Hematopoietic multipotent progenitor cell treated with erythropoietin and hydrocortisone succinate and interleukin-3 and kit ligand, for 6 days (in vitro differentiated cells): ENCODE results near the gene SUPT3H.

Experiments used
- DNase-seq: peaks from one replicate; pipeline ENCODE4 v3.0.0-alpha.2; 2015

The SUPT3H gene

DNA sequence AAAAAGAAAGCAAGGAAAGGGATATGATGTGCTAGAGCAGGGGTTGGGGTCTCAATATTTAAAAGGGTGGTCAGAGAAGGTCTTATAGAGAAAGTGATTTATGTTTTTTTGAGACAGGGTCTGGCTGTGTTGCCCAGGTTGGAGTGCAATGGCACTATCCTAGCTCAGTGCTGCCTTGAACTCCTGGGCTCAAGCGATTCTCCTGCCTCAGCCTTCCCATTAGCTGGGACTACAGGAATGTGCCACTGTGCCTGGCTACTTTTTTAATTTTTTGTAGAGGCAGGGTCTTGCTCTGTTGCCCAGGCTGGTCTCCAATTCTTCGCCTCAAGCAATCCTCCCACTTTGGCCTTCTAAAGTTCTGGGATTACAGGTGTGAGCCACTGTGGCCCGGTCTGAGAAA lies 557.0 kb downstream of the SUPT3H start:
- DNase-seq: no peak

DNA sequence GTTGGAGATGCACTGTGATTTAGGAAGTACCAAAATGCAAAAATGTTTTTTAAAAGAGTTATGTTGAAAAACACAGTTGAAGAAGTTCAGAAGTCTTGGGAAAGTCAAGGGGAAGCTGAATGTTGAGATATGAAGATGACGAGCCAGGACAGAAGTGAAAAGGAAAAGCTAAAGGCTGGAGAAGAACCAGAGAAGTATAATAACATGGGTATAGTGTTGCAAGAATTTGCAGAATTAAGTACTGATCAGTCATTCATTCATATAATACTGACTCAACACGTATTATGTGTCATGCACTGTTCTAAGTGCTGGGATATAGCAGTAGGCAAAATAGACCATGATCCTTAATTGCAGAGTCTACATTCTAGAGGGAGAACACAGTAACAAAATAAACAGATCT lies 557.4 kb downstream of the SUPT3H start:
- no peak for DNase-seq

DNA sequence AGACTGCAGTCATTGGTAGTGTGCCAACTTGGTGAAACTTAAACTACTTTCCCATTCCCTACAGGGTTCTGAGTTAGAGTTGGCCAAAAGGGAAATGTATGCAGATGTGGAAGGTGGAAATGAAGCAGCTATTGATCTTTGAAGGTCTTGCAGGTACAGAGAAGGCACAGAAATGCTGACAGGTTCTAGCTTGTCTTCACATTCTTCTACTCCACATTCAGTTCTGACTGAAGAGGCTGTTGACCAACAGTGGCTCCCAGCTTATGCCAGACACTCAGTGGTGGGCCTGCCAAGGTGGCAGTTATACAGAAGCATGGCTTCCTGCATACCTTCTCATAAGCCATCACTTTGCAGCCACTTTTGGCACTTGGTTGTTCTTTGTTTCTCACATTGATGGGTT lies 566.3 kb downstream of the SUPT3H start:
- no peak for DNase-seq

DNA sequence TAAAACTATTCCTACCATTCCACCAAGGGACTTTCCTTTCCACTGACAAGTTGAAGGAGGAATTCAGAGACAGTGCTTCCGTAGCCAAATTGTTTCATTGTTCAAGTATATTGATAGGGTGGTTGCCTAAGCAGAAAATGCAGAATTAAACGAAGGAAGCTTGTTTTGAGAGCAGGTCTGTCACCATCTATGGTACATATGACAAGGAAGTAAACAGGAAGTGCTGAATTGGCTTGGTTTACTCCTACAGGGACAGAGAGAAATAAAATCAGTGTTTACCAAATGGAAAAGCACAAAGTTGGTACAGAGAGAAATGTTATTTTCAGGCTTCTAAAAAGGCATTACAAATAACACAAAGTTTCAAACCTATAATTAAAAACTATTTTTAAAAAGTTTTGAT lies 568.5 kb downstream of the SUPT3H start:
- no peak for DNase-seq

DNA sequence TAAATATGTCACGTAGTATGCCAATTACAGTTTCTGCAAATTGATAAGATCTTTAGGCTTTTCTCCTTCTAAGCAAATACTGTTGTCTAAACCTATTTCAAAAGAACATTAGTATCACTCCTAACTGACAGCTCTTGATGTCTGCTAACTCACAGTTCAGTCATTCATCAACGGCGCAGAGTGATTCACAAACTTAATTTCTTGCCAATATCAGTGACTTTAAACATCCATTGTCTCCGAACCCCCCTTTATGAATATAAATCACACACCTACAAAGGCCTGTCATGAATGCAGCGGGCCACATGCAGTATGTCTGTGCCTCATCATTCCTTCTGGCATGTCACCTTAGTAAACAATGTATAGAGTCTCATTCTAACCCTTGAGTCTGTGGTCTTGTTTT lies 569.6 kb downstream of the SUPT3H start:
- no peak for DNase-seq

DNA sequence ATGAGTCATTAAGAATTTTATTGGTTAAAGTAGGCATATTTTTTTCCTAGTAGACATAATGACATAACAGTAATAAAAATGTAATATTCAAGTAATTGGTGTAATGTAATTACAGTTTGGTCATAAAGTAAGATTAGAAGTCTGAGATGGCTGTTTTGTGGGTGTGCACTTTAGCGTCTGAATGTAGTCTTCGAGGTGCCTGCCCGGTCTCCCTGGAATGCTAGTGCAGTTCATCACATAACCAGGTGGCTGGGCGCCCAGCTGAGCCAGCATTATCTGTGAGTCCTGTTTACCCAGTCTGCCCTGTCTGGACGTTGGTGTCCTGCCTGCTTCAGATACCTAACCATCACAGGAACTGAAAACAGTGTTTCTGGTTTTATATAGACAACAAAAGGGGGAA lies 571.1 kb downstream of the SUPT3H start:
- DNase-seq: no peak

DNA sequence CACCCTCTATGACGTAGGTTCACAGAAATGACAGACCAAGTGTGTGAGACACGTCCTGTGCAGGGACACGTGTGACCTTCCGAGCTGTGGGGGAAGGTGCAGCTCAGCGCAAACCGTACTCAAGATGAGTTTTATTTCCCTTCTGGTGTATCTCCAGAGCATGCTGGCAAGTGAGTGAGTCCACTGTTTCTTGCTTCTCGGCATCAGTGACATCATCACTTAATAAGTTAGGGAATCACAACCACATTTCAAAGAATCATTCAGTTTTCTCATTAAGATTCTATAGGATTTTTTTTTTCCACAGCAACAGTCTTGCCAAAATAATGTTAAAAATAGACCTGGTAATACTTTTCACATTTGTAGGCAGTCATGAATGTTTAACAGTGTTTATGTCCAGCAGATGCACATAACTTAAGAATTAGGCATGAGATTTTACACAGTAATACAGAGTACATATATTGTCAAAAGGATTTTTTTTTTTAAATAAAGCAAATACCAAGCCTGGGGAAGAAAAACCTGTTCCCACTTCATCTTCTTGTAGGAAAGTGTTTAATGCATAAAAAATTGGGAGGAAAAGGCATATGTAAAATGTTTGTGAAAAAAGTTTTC lies 572.4 kb downstream of the SUPT3H start:
- DNase-seq: no peak

DNA sequence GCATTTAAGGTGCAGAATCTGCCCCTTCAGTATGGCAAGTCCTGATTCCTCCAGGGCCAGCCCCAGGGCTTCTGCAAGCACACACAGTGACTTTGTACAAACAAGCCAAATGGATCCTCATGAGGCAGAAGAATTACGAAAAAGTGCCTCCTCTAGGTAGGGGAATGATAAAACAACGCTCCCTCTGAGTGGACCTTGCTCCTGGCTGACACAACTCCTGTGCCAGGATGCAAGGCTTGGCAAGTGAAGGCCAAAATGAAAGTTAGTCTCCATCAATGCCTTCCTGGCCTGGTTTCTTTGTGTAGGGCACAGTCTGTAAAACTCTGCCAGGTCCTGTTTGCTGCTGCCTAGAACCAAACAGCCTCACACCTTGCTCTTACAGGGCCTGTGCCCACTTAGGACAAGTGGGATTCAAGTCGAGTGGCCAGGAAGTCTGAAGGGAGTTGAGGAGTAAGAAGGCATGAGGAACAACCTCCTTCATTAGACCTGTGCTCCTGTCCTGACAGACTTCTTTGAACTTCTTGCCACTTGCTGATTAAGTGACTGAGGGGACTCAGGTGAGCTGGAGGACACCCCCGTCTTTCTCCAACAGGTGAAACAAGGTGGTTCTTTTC lies 573.1 kb downstream of the SUPT3H start:
- no peak for DNase-seq

DNA sequence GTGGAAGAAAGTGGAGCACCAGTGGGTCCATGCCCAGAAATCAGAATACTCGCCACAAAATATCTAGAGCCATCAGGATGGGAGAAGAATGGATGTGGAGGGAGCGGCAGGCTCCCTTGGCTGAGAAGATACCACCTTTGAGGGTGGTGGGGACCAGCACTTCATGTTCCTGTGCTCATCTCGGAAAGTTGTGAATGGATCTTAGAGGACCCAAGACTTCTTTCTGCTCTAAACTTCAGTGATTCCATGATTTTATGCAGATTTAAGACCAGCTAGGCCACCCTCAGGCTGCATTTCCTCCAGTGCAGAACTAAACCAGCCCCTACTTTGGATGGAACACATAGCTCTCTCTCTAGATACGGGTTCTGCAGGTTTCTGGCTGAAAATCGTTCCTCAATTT lies 573.7 kb downstream of the SUPT3H start:
- no peak for DNase-seq

DNA sequence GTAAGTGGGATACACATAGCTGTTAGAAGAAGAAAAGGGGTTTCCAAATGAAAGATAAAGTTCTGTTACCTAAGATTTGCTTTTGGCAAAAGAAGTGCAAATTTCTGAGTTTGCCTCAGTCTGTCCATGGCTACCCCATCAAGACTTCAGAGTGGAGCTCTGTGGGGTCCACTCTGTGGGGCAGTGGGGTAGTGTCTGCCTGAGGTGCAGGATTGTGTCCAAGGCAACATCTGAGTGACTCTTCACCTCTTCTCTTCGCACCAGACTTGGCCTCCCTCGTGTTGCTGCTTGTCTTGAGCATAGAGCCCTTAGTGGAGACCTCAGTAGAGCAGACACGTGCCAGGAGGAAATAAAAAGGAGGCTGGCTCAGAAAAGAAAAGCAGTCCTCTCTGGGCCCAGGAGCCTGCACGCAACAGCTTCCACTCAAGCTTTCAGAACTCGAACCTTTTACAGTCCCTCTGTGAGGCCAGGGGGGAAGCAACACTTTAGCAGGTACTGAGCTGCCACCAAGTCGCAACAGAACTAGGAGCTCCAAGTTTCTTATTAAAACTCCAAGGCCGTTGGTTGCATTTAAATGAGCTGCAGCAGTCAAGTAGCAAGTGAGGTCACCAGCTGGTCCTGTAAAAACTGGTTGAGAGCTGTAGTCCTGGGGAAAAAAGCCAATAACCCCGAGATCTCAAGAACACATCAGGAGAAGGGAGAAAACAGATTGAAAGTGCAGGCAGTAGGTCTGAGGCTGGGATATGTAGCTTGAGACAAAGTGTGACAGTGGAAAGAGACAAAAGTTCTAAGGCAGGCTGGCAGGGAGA lies 576.7 kb downstream of the SUPT3H start:
- DNase-seq: no peak

DNA sequence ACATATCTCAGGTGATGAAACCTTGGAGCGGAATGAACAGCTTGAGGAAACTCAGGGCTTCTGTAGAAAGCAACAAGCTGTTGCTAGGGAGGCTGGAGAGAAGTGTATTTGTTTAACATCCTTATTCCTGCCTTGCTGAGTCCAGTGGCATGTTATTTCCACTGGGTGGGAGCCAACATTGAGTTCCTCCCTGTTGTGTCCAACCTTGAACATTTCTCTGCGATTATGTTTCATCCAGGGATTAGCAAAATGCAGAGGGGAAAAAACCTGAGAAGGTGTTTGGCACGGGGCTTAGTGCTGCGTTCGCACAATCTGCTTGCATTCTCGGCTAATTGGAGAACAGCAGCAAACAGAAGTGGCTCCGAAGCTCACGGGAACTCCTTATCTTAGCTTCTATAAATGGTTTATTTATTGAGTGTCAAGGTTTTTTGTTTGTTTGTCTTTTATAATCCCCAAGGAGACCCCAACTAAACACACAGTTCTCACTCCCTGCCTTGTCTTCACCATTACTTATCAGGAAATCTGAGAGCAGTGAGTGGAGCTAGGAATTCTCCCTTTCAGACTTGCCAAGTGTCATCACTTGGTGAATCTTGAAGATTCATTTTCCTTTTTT lies 577.5 kb downstream of the SUPT3H start:
- no peak for DNase-seq

DNA sequence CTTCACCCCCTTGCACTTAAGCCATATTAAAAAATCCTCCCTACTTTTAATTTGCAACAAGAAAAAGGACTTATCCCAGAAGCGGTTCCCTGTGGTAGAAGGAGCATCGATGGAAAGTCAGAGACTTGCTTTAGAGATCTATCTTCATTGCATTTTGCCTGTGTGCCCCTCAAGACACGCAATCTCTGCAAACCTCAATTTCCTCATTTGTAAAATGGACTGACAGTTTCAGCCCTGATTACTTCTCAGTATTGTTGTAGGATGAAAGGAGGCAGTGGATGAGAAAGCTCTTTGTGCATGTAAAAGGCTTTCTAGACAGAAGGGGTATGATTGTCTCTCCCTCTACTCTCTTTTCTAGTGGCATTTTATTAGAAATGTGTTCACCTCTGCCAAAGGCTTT lies 580.0 kb downstream of the SUPT3H start:
- no peak for DNase-seq

DNA sequence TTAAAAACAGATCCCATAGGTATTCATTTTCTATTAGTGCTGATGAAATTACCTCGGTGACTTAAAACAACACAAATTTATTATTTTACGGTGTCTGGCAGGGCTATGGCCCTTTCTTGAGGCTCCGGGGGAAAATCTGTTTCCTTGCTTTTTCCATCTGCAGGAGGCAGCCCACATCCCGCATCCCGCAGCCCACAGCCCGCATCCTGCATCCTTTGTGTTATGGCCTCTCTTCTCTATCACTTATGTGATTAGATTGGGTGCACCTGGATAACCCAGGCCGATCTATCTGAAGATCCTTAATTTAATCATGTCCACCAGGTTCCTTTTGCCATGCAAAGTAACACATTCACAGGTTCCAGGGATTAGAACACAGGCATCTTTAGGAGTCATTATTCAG lies 582.4 kb downstream of the SUPT3H start:
- DNase-seq: no peak

DNA sequence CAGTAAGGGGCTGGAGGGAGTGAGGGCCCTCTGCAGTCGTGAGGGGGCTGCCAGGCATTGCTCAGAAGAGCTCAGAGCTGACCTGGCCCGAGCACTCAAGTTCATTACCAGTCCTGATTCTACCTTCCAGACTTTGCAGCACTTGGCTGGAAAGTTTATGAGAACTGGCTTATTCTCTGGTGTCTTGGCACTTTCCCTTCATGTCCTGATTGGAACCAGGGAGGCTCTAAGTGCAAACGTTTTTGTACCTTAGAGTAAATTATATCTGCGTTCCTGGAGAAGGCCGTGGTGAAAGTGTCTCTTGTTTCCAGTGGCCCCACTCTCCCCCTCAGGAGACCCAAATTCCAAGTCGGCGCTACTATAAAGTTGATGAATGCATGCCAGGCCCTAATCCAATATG lies 587.9 kb downstream of the SUPT3H start:
- DNase-seq: no peak

DNA sequence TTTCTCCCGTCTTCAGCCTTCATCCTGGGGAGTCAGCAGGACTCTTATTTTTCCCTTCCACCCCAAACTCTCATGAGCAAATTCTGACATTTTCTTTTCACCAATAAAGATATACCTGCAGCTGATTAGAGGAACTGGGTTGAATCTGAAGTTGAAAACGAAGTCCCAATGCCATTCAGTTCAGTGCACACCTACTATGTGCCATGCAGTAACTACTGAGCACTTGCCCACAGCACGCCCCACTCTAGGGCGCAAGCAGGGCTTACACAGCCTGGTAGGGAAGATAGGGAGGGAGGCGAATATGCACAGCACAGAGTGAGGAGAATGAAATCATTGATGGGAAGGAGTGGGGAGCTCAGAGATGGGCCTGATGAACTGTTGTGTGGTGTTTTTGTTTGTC lies 588.7 kb downstream of the SUPT3H start:
- no peak for DNase-seq

DNA sequence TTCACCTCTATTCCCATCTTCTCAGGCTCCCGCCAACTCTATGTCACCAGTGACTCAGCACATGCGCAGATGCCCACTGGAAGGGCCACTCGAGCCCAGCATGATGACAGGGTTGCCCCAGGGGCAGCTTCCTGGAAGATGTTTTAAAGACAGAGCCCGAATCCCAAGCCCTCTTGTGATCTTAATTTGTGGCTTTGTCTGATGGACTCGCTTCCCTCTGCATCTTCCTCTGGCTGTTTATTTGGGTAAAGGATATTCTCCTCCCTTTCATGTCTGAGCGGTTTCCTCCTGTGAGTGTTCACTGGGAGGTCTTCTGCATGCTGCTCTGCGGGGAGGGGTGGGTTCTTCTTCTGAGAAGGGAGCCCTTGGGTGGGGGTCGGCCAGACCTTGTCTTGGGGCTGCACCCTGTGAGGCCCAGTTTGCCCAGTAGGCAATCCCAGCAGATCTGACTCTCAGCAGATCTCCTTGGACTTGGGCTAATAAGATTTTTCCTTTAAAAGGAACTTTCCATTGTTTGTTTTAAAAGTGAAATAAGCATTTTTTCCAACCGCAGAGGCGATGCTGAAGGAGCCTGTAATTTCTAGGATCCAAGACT lies 589.2 kb downstream of the SUPT3H start:
- no peak for DNase-seq

DNA sequence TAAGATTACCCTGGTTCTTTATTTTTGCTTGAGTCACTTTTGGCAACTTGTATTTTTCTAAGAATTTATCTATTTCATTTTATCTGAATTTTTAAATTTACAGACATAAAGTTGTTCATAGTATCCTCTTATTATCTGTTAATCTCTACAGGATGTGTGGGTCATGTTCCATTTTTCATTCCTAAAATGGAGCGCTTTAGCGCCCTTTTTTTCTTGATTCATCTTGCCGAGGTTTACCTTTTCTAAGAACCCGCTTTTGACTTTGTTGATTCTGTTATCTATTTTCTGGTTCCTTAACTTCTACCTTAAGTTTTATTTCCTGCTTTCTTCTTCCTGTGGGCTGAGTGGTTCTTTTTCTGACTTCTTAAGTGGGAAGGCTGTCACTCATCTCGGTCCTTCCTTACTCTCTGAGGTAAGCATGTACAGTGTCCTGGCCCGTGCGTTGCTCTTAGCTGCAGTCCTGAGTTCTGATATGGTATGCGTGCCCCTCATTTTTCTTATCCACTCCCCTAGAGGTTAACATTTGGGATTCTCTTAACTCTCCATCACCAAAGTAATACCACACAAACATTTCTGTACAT lies 590.4 kb downstream of the SUPT3H start:
- no peak for DNase-seq

DNA sequence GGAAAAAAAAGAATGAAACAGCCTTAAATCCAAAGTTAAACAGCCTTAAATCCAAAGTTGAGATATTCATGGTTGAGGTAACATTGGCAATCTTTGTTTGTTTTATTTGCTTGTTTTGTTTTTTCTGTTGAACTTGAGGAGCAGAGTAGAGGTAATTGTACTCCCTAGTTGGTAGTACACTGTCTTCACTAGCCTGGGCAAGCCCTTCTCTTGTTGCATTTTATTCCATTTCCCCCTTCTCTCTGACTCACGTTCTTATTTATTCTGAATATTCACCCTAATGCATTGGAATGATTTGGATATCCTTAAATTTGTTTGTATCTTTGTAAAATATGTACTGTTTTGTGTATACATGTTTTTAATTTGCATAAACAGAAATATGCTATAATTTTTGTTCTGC lies 592.6 kb downstream of the SUPT3H start:
- DNase-seq: no peak

DNA sequence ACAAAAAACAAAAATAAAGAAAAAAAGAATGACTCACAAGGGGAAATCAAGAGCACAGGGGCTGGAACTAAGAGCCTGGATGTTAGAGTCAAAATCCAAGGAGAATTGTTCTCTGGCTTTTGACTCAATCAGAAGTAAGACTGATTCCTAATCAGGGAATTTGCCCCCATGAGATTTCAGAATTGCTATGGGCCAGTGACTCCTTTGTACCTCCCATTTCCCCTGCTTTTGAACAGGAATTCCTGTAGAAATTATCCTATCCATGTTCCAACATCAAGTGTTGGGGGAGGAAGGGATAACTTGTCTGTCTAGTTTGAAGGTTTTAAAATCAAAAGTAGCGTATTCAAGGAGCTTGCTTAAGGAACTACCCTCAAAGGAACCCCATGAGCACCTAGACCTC lies 593.5 kb downstream of the SUPT3H start:
- no peak for DNase-seq

DNA sequence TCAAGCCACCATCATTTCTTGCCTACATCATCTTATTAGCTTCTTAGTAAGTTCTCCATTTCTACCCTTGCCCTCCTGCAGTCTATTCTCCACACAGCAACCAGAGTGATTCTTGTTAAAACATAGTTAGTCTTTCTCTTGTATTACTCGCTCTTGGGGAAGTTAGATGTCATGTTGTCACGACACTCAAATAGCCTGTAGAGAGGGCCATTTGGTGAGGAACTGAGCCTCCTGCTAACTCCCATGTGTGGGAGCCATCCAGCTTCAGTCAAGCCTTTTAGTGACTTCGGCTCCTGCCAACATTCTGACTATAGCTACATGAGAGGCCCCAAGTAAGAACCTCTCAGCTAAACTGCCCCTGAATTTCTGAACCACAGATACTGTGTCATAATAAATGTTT lies 594.8 kb downstream of the SUPT3H start:
- no peak for DNase-seq

DNA sequence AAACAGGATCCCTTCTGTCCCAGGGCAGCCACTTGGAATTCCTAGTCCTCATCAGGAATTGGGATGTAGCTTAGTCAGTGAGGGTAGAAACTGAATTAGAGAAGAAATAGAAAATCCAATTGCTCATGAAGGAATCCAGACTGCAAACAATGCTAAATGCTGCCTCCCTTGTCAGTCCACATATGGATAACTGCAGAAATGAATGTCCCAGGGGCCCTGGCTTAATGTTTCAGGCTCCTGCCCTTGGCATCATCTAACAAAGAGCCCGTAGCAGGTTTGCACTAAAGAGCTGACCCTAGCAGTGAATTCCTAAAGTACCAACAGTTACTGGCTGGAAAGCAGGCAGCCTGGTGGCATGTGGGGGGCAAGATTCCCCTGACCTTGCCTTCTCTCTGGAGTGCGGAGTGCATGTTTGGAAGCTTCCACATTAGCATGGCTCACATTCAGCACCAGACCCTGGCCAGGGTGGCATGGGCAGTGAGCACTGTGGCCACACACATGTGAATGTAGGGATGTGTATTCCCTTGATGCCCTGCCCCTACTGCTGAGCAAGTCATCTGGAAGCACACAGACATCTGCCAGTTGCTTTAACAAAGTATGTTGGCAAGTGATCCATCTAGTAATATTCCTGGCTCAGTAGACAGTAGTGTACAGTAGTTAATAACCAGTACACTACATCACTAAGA lies 595.7 kb downstream of the SUPT3H start:
- no peak for DNase-seq

DNA sequence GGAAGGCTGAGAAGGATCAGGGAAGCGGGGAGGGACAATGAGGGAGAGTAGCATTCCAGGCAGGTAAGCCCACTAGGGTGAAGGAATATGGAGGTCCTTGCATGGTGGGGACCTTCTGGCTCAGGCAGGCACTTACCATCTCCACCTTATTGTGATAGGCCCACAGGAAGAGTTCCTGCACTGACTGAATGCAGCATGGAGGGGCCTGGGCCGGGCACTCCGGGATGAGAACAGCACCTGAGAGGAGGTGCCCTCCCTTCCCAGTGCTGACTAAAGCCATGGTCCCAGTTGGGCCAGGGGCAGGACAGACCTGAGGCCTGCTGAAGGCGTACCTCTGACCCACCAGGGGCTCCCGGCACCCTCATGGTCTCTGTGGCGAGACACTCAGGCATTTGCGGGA lies 597.6 kb downstream of the SUPT3H start:
- DNase-seq: no peak
